Neutrophil (primary cell): ENCODE data around the gene DRD3.

Experiments
- H3K27ac ChIP-seq: fragments of 200-600 bp; sonication (generic); 2 replicates; pipeline ENCODE4 v1.5.1; 2016; ENCODE audit warnings: mild to moderate bottlenecking, moderate library complexity
- H3K27me3 ChIP-seq: fragments of 200-600 bp; sonication (generic); 2 replicates; pipeline ENCODE4 v1.6.0; 2016; ENCODE audit warnings: mild to moderate bottlenecking
- H3K36me3 ChIP-seq: fragments of 200-600 bp; sonication (generic); 2 replicates; pipeline ENCODE4 v1.5.1; 2017
- H3K4me1 ChIP-seq, 2 experiments: fragments of 200-600 bp in 1 of 2; sonication (generic) in 1 of 2; 1 replicate in 1 of 2; 2 replicates in 1 of 2; pipeline versions ENCODE4 v1.5.1 to v1.6.1; 2013 to 2016; ENCODE audit warnings: low read depth in 1 of 2, low read length in 1 of 2, mild to moderate bottlenecking in 1 of 2, moderate library complexity in 1 of 2; ENCODE audit not compliant: control insufficient read depth in 1 of 2, insufficient read depth in 1 of 2
- H3K4me3 ChIP-seq, 2 experiments: fragments of 200-600 bp in 1 of 2; sonication (generic) in 1 of 2; 1 replicate in 1 of 2; 2 replicates in 1 of 2; pipeline ENCODE4 v1.5.1; 2013 to 2016; ENCODE audit warnings: low read depth in 1 of 2, low read length in 1 of 2, mild to moderate bottlenecking in 1 of 2, moderate library complexity in 1 of 2
- H3K9me3 ChIP-seq: fragments of 200-600 bp; sonication (generic); 2 replicates; pipeline ENCODE4 v1.5.1; 2016
- CTCF ChIP-seq: fragments of 200-600 bp; sonication (generic); IDR thresholded peaks from 2 replicates; pipeline ENCODE4 v1.5.1; 2016; ENCODE audit warnings: antibody characterized with exemption

The DRD3 gene

DNA sequence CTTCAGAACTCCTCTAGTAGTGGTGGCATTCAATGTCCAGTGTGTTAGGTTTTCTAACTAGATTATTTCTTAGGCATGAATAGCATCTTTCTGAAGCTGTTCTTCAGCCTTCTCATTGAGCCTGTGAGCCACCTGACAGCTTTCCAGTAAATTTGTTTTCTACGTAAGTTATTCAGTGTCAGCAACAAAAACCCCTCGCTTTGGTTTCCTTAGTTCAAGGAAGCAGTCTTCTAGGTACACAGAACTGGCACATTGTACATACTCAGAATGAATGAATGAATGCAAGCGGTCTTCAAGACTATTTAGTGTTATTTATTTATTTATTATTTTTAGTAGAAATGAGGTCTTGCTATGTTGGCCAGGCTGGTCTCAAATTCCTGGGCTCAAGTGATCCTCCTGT, 44.9 kb downstream of the DRD3 start:
- Histone ChIP-seq H3K4me3 (no peak overlapping the region), H3K36me3 (no peaks in the 10 kb centered on the region), H3K27ac (no peak overlapping the region), H3K9me3 (no peaks in the 10 kb centered on the region), H3K4me1 (no peaks in the 10 kb centered on the region), H3K27me3 (no peaks in the 10 kb centered on the region)
- no peak for TF ChIP-seq CTCF

DNA sequence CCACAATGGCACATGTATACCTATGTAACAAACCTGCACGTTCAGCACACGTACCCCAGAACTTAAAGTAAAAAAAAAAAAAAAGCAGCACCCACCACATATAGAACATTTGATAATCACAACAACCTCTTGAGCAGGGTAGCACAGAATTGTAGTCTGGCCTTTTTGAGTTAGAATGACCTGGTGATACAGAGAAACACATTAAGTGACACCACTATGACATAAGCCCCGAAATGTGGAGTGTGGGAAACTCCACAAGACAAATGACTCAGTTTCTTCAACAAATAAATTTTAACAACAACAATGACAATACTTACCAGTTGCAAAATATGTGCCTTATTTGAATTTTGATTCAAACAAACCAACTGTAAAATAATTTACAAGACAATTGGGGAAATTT, 46.4 kb downstream of the DRD3 start:
- H3K27me3 ChIP-seq, result no peaks in the 10 kb centered on the region
- no peaks in the 10 kb centered on the region for H3K36me3 ChIP-seq
- H3K4me3 ChIP-seq, result no peak overlapping the region
- H3K27ac ChIP-seq, result no peak overlapping the region
- no peak for TF ChIP-seq CTCF
- no peaks in the 10 kb centered on the region for H3K9me3 ChIP-seq
- H3K4me1 ChIP-seq, result no peaks in the 10 kb centered on the region

GRCh38 chr3:114128826-114129225, 50.0 kb downstream of the DRD3 start:
- no peak for TF ChIP-seq CTCF
- H3K9me3 ChIP-seq, result no peaks in the 10 kb centered on the region
- no peak overlapping the region for H3K27ac ChIP-seq
- H3K4me1 ChIP-seq, result no peaks in the 10 kb centered on the region
- H3K4me3 ChIP-seq, result no peak overlapping the region
- no peaks in the 10 kb centered on the region for H3K27me3 ChIP-seq
- H3K36me3 ChIP-seq, result no peaks in the 10 kb centered on the region

- TF ChIP-seq CTCF, result no peak
- Histone ChIP-seq H3K9me3 (no peaks in the 10 kb centered on the region), H3K36me3 (no peaks in the 10 kb centered on the region), H3K4me3 (no peak overlapping the region), H3K4me1 (no peaks in the 10 kb centered on the region), H3K27ac (no peak overlapping the region), H3K27me3 (no peaks in the 10 kb centered on the region)
Measured at GRCh38 chr3:114128231-114128630, 50.6 kb downstream of the DRD3 start.

- no peak for TF ChIP-seq CTCF
- Histone ChIP-seq H3K4me1 (no peaks in the 10 kb centered on the region), H3K9me3 (no peaks in the 10 kb centered on the region), H3K27ac (no peak overlapping the region), H3K36me3 (no peaks in the 10 kb centered on the region), H3K27me3 (no peaks in the 10 kb centered on the region), H3K4me3 (no peak overlapping the region)
Measured at GRCh38 chr3:114127517-114127916, 51.3 kb downstream of the DRD3 start.

GRCh38 chr3:114126461-114126860, 52.4 kb downstream of the DRD3 start:
- no peaks in the 10 kb centered on the region for H3K27me3 ChIP-seq
- no peak overlapping the region for H3K27ac ChIP-seq
- H3K4me1 ChIP-seq, result no peaks in the 10 kb centered on the region
- TF ChIP-seq CTCF, result no peak
- H3K36me3 ChIP-seq, result no peaks in the 10 kb centered on the region
- no peak overlapping the region for H3K4me3 ChIP-seq
- H3K9me3 ChIP-seq, result no peaks in the 10 kb centered on the region
